COR-L47 (cell line): ENCODE measurements around the gene RNPC3.
A peak's percentile ranks its signal among the peaks of the same experiment; 100 is the strongest.

Experiments
- DNase-seq: peaks from one replicate; lab custom pipeline; 2025; lab: John Stamatoyannopoulos, UW

Gene RNPC3

GRCh38 chr1:103525607-103526507, at the start of gene RNPC3:
RNPC3 (plus strand) TSS chr1:103525699; CDS start chr1:103526071, 372 bp downstream.
- DNase-seq, result peak; percentile 84

DNA sequence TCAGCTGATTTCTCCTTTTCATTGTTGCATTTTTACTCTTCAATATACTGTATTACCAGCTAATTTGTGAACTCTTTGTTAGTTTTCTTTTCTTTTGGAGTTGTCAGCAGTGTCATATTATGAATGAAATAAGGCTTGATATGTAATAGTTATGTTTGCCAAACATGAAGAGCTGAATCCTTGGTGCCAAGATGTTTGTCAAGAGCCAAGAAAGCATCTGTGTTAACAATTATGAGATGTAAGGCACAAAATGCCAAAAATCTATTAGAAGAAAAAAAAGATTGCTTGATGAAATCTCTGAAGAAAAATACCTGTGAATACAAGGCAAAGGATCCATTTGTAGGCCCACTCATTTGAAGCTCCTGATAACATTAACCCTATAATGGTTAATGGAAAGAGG, 48.4 kb upstream of the RNPC3 start:
- no peak for DNase-seq

DNA sequence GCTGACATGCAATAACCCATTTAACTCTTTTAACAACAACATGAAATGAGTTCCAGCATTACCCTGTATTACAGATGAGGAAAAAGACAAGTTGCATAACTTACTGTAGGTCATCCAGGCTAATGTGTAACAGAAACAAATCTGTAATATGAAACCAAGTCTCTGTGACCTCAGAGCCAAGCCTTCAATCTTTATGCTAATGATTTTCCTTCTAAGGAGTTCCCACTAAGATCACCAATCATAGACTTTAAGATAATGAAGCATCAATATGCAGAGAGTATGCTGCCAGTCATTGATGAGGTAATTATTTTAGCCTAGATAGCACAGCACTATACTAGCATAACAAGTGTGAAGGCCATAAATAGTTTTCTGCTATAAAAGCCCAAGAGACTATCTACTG, 35.6 kb upstream of the RNPC3 start:
- no peak for DNase-seq

DNA sequence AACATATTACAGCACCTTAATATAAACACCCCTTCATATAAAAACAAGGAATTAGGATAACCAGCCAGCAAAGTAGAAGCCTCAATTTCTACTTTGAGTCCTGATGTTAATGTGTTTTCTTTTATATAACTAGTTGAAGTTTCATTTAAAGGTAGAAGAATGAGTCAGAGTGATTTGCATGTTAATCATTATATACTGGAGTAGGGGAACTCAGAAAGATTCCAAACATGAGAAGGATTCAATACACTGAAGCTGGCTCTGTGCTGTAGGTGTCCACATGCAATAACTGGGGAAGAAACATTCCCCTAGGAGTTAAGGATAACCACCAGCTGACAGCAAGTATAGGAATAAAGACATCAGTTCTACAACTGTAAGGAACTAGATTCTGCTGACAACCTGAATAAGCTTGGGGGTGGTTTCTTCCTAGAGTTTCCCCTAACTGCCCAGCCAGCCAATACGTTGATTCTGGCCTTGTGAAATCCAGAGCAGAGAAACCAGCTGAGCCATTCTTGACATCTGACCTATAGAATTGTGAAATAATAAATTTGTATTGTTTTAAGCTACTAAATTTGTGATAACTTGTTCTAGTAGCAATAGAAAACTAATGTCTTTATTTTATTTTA, 33.4 kb upstream of the RNPC3 start:
- no peak for DNase-seq

DNA sequence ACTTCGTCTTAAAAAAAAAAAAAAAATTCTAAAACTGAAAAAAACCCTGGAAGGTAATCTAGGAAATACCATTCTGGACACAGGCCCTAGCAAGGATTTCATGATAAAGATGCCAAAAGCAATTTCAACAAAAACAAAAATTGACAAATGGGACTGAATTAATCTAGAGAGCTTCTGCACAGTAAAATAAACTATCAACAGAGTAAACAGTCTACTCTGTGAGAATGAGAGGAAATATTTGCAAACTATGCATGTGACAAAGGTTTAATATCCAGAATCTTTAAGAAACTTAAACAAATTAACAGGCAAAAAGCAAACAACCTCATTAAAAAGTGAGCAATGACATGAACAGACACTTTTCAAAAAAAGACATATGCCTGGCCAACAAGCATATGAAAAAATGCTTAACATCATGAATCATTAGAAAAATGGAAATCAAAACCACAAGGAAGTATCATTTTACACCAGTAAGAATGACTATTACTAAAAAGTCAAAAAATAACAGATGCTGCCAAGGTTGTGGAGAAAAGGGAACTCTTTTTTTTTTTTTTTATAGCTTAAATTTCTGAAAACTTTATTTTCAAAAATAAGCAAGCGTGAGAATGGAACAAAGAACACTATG, 29.4 kb upstream of the RNPC3 start:
- DNase-seq, result no peak

GRCh38 chr1:103497404-103497803, 28.1 kb upstream of the RNPC3 start:
- DNase-seq, result no peak

- DNase-seq, result no peak
Observed at GRCh38 chr1:103509250-103509649, 16.2 kb upstream of the RNPC3 start.

GRCh38 chr1:103513711-103514110, 11.8 kb upstream of the RNPC3 start:
- no peak for DNase-seq

GRCh38 chr1:103514920-103515503, 10.5 kb upstream of the RNPC3 start:
- DNase-seq, result peak; percentile 32

GRCh38 chr1:103516283-103516682, 9.2 kb upstream of the RNPC3 start:
- no peak for DNase-seq

- DNase-seq, result no peak
Observed at GRCh38 chr1:103516693-103517092, 8.8 kb upstream of the RNPC3 start.

DNA sequence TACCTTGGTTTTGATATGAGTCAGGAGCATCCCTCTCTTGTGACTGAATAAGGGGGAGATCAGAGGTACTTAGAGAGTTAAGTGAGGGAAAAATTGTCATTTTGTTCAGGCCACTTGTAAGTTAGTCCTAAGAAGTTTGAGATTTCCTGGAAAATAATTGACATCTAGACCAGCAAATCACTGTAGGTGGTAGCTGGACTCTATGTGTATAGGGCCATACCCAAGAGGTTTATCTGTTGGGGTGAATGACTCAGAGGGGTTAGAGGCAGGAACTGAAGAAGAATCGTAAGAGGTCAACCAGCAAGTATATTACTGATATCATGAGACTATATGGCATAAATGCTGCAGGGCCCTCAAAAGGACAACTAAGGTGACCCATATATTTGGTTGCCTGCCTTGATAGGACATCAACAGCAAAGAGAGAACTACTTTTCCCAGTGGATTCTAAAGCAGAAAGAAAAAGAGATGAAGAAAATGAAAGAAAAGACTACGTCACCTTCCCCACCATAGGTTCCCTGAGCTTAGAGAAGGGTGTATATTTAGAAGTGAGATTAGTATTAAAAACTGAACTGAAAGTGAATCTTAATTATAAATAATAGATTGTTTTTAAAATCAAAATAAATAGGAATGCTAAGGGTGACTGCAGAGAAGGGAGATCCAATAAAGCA, 8.0 kb upstream of the RNPC3 start:
- no peak for DNase-seq

DNA sequence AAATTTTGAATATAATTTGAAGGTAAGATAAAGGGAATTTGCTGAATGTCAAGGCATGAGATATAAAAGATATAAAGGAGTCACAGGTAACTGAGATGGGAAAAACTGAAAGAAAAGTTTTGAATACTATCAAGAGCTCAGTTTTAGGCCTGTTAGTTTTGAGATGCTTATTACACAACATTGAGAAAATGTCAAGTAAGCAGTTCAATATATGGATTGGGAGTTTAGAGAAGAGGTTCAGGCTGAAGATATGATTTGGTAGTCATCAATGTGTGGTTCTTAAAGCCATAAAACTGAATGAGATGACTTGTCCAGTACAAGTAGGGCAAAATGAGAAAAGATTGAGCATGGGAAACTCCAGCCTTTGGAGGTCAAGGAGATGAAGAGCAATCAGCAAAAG, 4.7 kb upstream of the RNPC3 start:
- DNase-seq, result no peak

DNA sequence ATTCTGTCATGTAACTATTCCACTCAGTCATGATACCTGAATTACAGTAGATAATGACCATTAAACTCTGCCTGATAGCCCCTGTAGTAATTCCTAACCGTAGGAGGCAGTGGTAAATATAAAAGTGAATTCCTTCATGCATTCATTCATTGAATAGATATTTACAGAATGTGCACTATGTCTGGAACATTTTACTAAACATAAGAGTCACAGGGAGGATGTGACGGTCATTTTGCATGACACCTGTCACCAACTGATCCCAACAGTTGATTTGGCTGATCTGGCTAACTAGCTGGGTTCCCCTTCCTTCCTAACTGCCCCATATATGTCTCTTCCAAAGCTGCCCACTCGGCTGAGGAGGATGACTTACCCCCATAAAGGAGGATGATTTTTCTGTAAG, 2.2 kb upstream of the RNPC3 start:
- no peak for DNase-seq

GRCh38 chr1:103525114-103525606, 339 bp upstream of the RNPC3 start:
- DNase-seq, result no peak

DNA sequence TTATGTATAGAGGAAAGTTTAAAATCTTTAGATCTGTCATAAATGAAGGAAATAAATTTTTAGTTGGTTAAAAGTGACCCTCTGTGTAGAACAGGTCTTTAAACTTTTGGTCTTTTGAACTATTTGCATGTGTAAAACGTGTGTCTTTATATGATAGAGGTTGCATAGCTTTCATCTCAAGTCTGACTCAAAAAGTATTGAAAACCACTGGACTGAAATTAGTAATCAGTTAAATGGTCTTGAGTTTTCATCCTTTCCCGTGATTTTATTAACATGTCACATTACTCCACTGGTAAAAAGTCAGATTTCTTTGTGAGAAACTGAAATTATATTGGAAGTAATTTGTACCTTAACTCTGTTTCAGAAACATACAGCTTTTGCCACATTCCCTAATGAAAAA, 1.8 kb downstream of the RNPC3 start:
- no peak for DNase-seq

DNA sequence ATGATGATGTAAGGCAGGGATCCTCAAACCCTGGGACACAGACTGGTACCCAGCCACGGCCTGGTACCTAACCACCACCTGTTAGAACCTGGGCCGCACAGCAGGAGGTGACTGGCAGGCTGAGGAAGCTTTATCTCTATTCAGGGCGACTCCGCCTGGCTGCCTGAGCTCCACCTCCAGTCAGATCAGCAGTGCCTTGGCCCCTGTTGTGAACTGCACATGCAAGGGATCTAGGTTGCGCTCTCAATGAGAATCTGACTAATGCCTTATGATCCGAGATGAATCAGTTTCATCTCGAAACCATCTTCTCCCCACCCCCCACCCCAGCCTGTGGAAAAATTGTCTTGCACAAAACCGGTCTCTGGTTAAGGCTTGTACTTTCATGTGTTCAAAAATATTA, 4.2 kb downstream of the RNPC3 start:
- no peak for DNase-seq

GRCh38 chr1:103538226-103538625, 12.7 kb downstream of the RNPC3 start:
- no peak for DNase-seq

- DNase-seq, result no peak
Observed at GRCh38 chr1:103541431-103541830, 15.9 kb downstream of the RNPC3 start.

GRCh38 chr1:103546496-103546895, 21.0 kb downstream of the RNPC3 start:
- DNase-seq, result no peak

- DNase-seq, result no peak
Observed at GRCh38 chr1:103547840-103548239, 22.3 kb downstream of the RNPC3 start.

- no peak for DNase-seq
Observed at GRCh38 chr1:103560427-103560826, 34.9 kb downstream of the RNPC3 start.
